Right lobe of liver (tissue), 4 donors: ENCODE data around the gene DDX60.

ENCODE experiments used
- CTCF ChIP-seq, 4 donors: fragments of 200-600 bp in 3 of 4; fragments of 450-650 bp in 1 of 4; IDR thresholded peaks; one replicate each; pipeline versions ENCODE4 v1.5.1 to v1.8.0; 2016 to 2022; ENCODE audit warnings: antibody characterized with exemption in 4 of 4, mild to moderate bottlenecking in 2 of 4
- POLR2A ChIP-seq: fragments of 450-650 bp; IDR thresholded peaks from one replicate; pipeline ENCODE4 v1.6.1; 2017; ENCODE audit warnings: antibody characterized with exemption, mild to moderate bottlenecking
- donor health status: DM: no; HTN: no; CAD: no.
- donor health status: DM: no; HTN: no; CAD: no.
- donor health status: DM: no; HTN: yes; CAD: no.

- TF ChIP-seq CTCF (IDR thresholded peaks at IDR 0.05) (no peak), POLR2A (no peak)
Measured at GRCh38 chr4:168188754-168189153, 129.8 kb downstream of the DDX60 start.
